Mucosa of gallbladder (tissue), 1 donor: ENCODE results near the gene CDKN1C. TPM values are rescaled to one million over a fixed set of nuclear protein-coding genes. Genes with fewer than 3 reads are reported as not detected.

ENCODE experiments used
- DNase-seq: peaks from one replicate; pipeline ENCODE4 v3.0.0-alpha.2; 2020; ENCODE audit warnings: low spot score
- total RNA-seq: library from RNA; stranded (reverse); gene quantifications from one replicate; pipeline ENCODE4 v1.2.1, GENCODE V29; 2021
- donor health status: DM: no; HTN: no; CAD: no.

The CDKN1C gene
- total RNA-seq, 1 donor from 2014 or later, result 59.4 TPM

GRCh38 chr11:2870460-2870859 is 15.1 kb downstream of the CDKN1C start:
- DNase-seq, result no peak

GRCh38 chr11:2869561-2870427 is 15.8 kb downstream of the CDKN1C start:
- DNase-seq, result no peak

GRCh38 chr11:2869134-2869526 is 16.4 kb downstream of the CDKN1C start:
- no peak for DNase-seq

- DNase-seq, result no peak
Observed at GRCh38 chr11:2868506-2869133, 17.0 kb downstream of the CDKN1C start.

GRCh38 chr11:2867722-2868505 is 17.7 kb downstream of the CDKN1C start:
- no peak for DNase-seq

- DNase-seq, result no peak
Observed at GRCh38 chr11:2867142-2867541, 18.4 kb downstream of the CDKN1C start.

GRCh38 chr11:2865922-2866577 is 19.5 kb downstream of the CDKN1C start:
- no peak for DNase-seq

GRCh38 chr11:2864901-2865300 is 20.7 kb downstream of the CDKN1C start:
- no peak for DNase-seq

- DNase-seq, result no peak
Observed at GRCh38 chr11:2863276-2863618, 22.3 kb downstream of the CDKN1C start.

- no peak for DNase-seq
Observed at GRCh38 chr11:2862395-2863275, 22.9 kb downstream of the CDKN1C start.

GRCh38 chr11:2860636-2861035 is 24.9 kb downstream of the CDKN1C start:
- peak; percentile 40 for DNase-seq

- DNase-seq, result no peak
Observed at GRCh38 chr11:2859699-2860037, 25.9 kb downstream of the CDKN1C start.

- DNase-seq, result no peak
Observed at GRCh38 chr11:2858995-2859698, 26.4 kb downstream of the CDKN1C start.

GRCh38 chr11:2857918-2858317 is 27.7 kb downstream of the CDKN1C start:
- no peak for DNase-seq

GRCh38 chr11:2857276-2857675 is 28.3 kb downstream of the CDKN1C start:
- no peak for DNase-seq

GRCh38 chr11:2855162-2855561 is 30.4 kb downstream of the CDKN1C start:
- DNase-seq, result no peak

GRCh38 chr11:2853997-2854560 is 31.5 kb downstream of the CDKN1C start:
- no peak for DNase-seq

GRCh38 chr11:2853401-2853800 is 32.2 kb downstream of the CDKN1C start:
- no peak for DNase-seq

GRCh38 chr11:2849994-2850770 is 35.4 kb downstream of the CDKN1C start:
- DNase-seq, result no peak
